ENCODE results near the gene LRRC70. TPM values are rescaled to one million over a fixed set of nuclear protein-coding genes. Genes with fewer than 3 reads are reported as not detected.

LRRC70 gene
- total RNA-seq, 4 donors from 2014 or later, result 0.13 to 1.4 (median 0.80) TPM; not detected in 1

DNA sequence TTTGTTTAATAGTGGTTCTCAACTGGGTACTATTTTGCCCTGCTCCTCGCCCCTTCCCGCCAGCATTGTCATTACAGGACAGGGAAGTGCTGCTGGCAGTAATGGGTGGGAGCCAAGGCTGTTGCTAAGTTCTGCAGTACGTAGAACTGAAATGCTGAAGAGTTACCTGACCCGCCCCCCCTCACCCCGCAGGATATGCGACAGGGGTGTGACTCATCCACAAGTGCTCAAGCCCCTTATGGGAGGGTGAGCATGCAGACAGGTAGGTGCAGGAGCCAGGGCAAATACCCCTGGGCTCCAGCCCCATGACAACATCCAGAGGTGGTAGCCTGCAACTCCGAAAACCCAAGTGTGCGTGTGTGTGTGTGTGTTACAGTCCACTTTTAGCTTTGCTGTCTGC, 35.7 kb downstream of the LRRC70 start:
- DNase-seq (no peak), ATAC-seq (no peak)
- H3K36me3 ChIP-seq, result peaks cover 0 to 5% of the 10 kb centered on the region in 2 donors
- no peak for TF ChIP-seq POLR2A (IDR thresholded peaks at IDR 0.05)
- TF ChIP-seq, protein P1, sequence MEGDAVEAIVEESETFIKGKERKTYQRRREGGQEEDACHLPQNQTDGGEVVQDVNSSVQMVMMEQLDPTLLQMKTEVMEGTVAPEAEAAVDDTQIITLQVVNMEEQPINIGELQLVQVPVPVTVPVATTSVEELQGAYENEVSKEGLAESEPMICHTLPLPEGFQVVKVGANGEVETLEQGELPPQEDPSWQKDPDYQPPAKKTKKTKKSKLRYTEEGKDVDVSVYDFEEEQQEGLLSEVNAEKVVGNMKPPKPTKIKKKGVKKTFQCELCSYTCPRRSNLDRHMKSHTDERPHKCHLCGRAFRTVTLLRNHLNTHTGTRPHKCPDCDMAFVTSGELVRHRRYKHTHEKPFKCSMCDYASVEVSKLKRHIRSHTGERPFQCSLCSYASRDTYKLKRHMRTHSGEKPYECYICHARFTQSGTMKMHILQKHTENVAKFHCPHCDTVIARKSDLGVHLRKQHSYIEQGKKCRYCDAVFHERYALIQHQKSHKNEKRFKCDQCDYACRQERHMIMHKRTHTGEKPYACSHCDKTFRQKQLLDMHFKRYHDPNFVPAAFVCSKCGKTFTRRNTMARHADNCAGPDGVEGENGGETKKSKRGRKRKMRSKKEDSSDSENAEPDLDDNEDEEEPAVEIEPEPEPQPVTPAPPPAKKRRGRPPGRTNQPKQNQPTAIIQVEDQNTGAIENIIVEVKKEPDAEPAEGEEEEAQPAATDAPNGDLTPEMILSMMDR (IDR thresholded peaks at IDR 0.05 in 4 of 5, conservative IDR thresholded peaks at IDR 0.05 in 1 of 5), result no peak
- in situ Hi-C loops (cut with MboI; ENCODE audit: low sequenced_read_pairs in 4 of 4), result no loop called here
- H3K27ac ChIP-seq, result no peak overlapping the region
- no peaks in the 10 kb centered on the region for H3K9me3 ChIP-seq
- H3K27me3 ChIP-seq, result no peaks in the 10 kb centered on the region
- no peak overlapping the region for H3K4me3 ChIP-seq
- intact Hi-C loops (cut with DNase I; ENCODE audit: low total_unique reads), result no loop called here
- no peaks in the 10 kb centered on the region for H3K4me1 ChIP-seq

DNA sequence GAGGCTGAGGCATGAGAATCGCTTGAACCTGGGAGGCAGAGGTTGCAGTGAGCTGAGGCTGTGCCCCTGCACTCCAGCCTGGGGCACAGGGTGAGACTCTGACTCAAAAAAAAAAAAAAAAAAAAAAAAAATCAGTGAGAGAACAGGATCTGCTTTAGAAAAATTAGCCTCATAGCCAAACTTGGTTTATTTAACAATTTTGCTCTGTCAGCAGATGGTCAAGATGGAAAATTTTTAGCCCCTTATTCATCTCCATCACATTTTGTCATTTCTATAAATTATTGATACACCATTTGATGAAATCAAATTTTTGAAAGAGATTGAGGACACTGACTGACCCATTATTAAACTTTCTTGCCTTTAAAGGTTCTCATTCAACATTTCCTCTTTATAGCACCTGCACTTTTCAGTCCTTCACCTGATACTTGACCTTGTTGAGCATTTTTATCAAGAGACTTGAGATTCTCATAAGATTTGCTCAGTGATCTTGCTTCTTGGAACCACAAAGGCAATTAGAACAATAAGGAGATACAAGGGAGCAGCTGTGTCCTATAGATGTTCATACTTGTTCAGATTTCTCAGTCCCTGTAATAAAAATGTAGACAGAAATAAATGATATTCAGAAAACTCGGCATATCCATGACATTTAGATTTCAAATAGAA, 38.1 kb downstream of the LRRC70 start:
- H3K4me1 ChIP-seq, result no peaks in the 10 kb centered on the region
- peaks cover 0 to 5% of the 10 kb centered on the region in 2 donors for H3K36me3 ChIP-seq
- DNase-seq (no peak), ATAC-seq (no peak)
- H3K4me3 ChIP-seq, result no peak overlapping the region
- H3K9me3 ChIP-seq, result no peaks in the 10 kb centered on the region
- in situ Hi-C loops (cut with MboI; ENCODE audit: low sequenced_read_pairs in 4 of 4) (no loop called here), intact Hi-C loops (cut with DNase I; ENCODE audit: low total_unique reads) (no loop called here)
- H3K27me3 ChIP-seq, result no peaks in the 10 kb centered on the region
- H3K27ac ChIP-seq, result no peak overlapping the region
- TF ChIP-seq, protein P1 (IDR thresholded peaks at IDR 0.05 in 4 of 5, conservative IDR thresholded peaks at IDR 0.05 in 1 of 5), result no peak
- TF ChIP-seq POLR2A (IDR thresholded peaks at IDR 0.05), result no peak

DNA sequence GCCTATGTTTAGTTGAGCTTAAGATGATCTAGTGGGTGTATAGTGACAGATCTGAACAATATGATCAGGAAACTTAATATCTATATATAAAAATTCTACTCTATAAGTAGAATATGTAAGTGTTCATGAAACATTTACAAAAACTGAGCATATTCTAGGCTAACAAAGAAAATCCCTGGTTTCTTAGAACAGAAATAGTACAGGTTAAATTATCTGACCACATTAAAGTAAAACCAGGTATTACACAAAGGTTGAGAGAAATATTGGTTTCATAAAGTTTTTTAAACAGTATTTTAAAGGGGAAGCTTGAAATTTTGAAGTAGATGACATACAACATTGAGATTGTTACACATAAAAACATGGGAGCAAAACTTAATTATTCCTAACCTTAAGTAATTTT, 39.3 kb downstream of the LRRC70 start:
- no peak for ATAC-seq
- in situ Hi-C loops (cut with MboI; ENCODE audit: low sequenced_read_pairs in 4 of 4), result no loop called here
- TF ChIP-seq, protein P1 (IDR thresholded peaks at IDR 0.05 in 4 of 5, conservative IDR thresholded peaks at IDR 0.05 in 1 of 5), result no peak
- TF ChIP-seq POLR2A (IDR thresholded peaks at IDR 0.05), result no peak
- no peak for DNase-seq
- Histone ChIP-seq H3K4me1 (no peaks in the 10 kb centered on the region), H3K36me3 (peaks cover 0 to 5% of the 10 kb centered on the region in 2 donors), H3K4me3 (no peak overlapping the region), H3K27me3 (no peaks in the 10 kb centered on the region), H3K9me3 (no peaks in the 10 kb centered on the region), H3K27ac (no peak overlapping the region)
- intact Hi-C loops (cut with DNase I; ENCODE audit: low total_unique reads), result no loop called here

DNA sequence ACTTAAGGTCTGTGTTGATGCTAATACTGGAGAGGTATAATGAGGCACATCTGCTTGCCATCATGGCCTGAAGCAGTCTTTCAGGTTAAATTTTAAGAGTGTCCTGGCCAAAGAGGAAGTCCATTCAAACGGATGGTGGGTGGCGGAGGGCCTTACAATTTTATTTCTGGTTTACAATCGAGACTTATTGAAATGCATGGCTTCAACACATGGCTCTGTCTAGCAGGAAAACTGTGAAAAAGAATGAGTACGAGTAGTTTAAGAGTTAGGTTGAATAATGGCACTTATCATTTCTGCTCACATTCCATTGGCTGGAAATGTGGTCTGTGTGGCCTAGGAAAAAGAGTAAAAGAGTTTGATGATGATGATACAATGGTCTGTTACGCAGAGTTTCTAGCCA, 42.1 kb downstream of the LRRC70 start:
- H3K4me3 ChIP-seq, result no peak overlapping the region
- no peaks in the 10 kb centered on the region for H3K4me1 ChIP-seq
- H3K27ac ChIP-seq, result no peak overlapping the region
- no peaks in the 10 kb centered on the region for H3K9me3 ChIP-seq
- no peak for TF ChIP-seq POLR2A (IDR thresholded peaks at IDR 0.05)
- TF ChIP-seq, protein P1 (IDR thresholded peaks at IDR 0.05 in 4 of 5, conservative IDR thresholded peaks at IDR 0.05 in 1 of 5), result no peak
- in situ Hi-C loops (cut with MboI; ENCODE audit: low sequenced_read_pairs in 4 of 4), result no loop called here
- ATAC-seq, result no peak
- no peaks in the 10 kb centered on the region for H3K36me3 ChIP-seq
- intact Hi-C loops (cut with DNase I; ENCODE audit: low total_unique reads), result no loop called here
- H3K27me3 ChIP-seq, result no peaks in the 10 kb centered on the region
- DNase-seq, result no peak

DNA sequence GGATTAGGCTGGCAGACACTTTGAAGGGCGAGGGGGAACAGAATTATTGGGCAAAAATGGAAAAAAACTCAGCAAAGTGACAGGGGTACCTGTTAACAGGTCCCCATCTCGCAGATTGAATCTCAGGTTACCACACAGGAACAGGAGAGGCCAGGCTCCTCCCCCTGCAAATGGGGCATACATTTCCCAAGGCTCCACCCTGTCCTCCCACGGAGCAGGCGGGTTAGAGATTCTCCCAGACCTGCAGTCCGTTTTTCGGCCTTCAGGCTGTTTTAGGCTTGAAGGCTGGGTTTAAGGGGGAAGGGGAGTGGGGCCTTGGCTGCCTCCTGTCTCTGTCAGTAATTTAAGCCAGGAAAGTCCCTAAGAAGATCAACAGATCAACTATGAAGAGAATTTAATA, 42.7 kb downstream of the LRRC70 start:
- intact Hi-C loops (cut with DNase I; ENCODE audit: low total_unique reads) (no loop called here), in situ Hi-C loops (cut with MboI; ENCODE audit: low sequenced_read_pairs in 4 of 4) (no loop called here)
- DNase-seq, result no peak
- Histone ChIP-seq H3K27ac (no peak overlapping the region), H3K4me3 (no peak overlapping the region), H3K9me3 (no peaks in the 10 kb centered on the region), H3K27me3 (no peaks in the 10 kb centered on the region), H3K36me3 (no peaks in the 10 kb centered on the region), H3K4me1 (no peaks in the 10 kb centered on the region)
- no peak for ATAC-seq
- TF ChIP-seq POLR2A (IDR thresholded peaks at IDR 0.05), result no peak
- TF ChIP-seq, protein P1 (IDR thresholded peaks at IDR 0.05 in 4 of 5, conservative IDR thresholded peaks at IDR 0.05 in 1 of 5), result no peak

All from gastrocnemius medialis (tissue), 4 donors.